ENCODE data around the gene MACF1. TPM values are rescaled to one million over a fixed set of nuclear protein-coding genes. Genes with fewer than 3 reads are reported as not detected.

The MACF1 gene
- total and polyA plus RNA-seq, 2 donors from 2014 or later: 65.7 to 387 TPM

GRCh38 chr1:39261712-39262221, 57.3 kb downstream of the MACF1 start:
- Histone ChIP-seq H3K4me1 (ENCODE audit: control insufficient read depth in 2 of 3, insufficient read depth in 2 of 3, low read depth in 1 of 3, low read length in 3 of 3) (no peaks in the 10 kb centered on the region), H3K27me3 (ENCODE audit: control insufficient read depth, insufficient read depth, low read length) (no peaks in the 10 kb centered on the region), H3K9me3 (ENCODE audit: control insufficient read depth in 2 of 3, insufficient read depth in 1 of 3, low read length in 3 of 3) (no peaks in the 10 kb centered on the region), H3K9ac (ENCODE audit: low read length in 3 of 3) (no peak overlapping the region), H3K27ac (ENCODE audit: low read depth in 2 of 2, low read length in 2 of 2) (no peak overlapping the region), H3K4me3 (ENCODE audit: low read length in 3 of 3) (no peak overlapping the region), H3K36me3 (ENCODE audit: control insufficient read depth in 2 of 3, insufficient read depth in 3 of 3, low read length in 3 of 3) (peaks cover 0 to 2% (median 0%) of the 10 kb centered on the region in 3 donors)
- intact Hi-C loops (cut with DNase I): no loop called here
- FAIRE-seq (no peak), DNase-seq (no peak)
- no peak for TF ChIP-seq CTCF (IDR thresholded peaks at IDR 0.05; ENCODE audit: borderline replicate concordance, extremely low read depth, insufficient read depth)

- no peak for TF ChIP-seq CTCF (IDR thresholded peaks at IDR 0.05; ENCODE audit: borderline replicate concordance, extremely low read depth, insufficient read depth)
- intact Hi-C loops (cut with DNase I): no loop called here
- DNase-seq (no peak), FAIRE-seq (no peak)
- no peaks in the 10 kb centered on the region for H3K27me3 ChIP-seq (ENCODE audit: control insufficient read depth, insufficient read depth, low read length)
- no peak overlapping the region for H3K27ac ChIP-seq (ENCODE audit: low read depth in 2 of 2, low read length in 2 of 2)
- H3K9ac ChIP-seq (ENCODE audit: low read length in 3 of 3): no peak overlapping the region
- H3K4me1 ChIP-seq (ENCODE audit: control insufficient read depth in 2 of 3, insufficient read depth in 2 of 3, low read depth in 1 of 3, low read length in 3 of 3): no peaks in the 10 kb centered on the region
- no peaks in the 10 kb centered on the region for H3K9me3 ChIP-seq (ENCODE audit: control insufficient read depth in 2 of 3, insufficient read depth in 1 of 3, low read length in 3 of 3)
- no peak overlapping the region for H3K4me3 ChIP-seq (ENCODE audit: low read length in 3 of 3)
- H3K36me3 ChIP-seq (ENCODE audit: control insufficient read depth in 2 of 3, insufficient read depth in 3 of 3, low read length in 3 of 3): peaks cover 0 to 2% (median 0%) of the 10 kb centered on the region in 3 donors
Measured at GRCh38 chr1:39262802-39263201, 58.3 kb downstream of the MACF1 start.

GRCh38 chr1:39266269-39266668, 61.8 kb downstream of the MACF1 start:
- no peak for TF ChIP-seq CTCF (IDR thresholded peaks at IDR 0.05; ENCODE audit: borderline replicate concordance, extremely low read depth, insufficient read depth)
- Histone ChIP-seq H3K27me3 (ENCODE audit: control insufficient read depth, insufficient read depth, low read length) (no peaks in the 10 kb centered on the region), H3K9ac (ENCODE audit: low read length in 3 of 3) (no peak overlapping the region), H3K4me3 (ENCODE audit: low read length in 3 of 3) (no peak overlapping the region), H3K36me3 (ENCODE audit: control insufficient read depth in 2 of 3, insufficient read depth in 3 of 3, low read length in 3 of 3) (no peaks in the 10 kb centered on the region), H3K9me3 (ENCODE audit: control insufficient read depth in 2 of 3, insufficient read depth in 1 of 3, low read length in 3 of 3) (no peaks in the 10 kb centered on the region), H3K4me1 (ENCODE audit: control insufficient read depth in 2 of 3, insufficient read depth in 2 of 3, low read depth in 1 of 3, low read length in 3 of 3) (peaks cover 0 to 3% (median 2%) of the 10 kb centered on the region in 3 donors), H3K27ac (ENCODE audit: low read depth in 2 of 2, low read length in 2 of 2) (no peak overlapping the region)
- intact Hi-C loops (cut with DNase I): no loop called here
- FAIRE-seq: no peak
- peak in 1 of 5 donors; percentile 67 for DNase-seq

- intact Hi-C loops (cut with DNase I): no loop called here
- Histone ChIP-seq H3K9ac (ENCODE audit: low read length in 3 of 3) (no peak overlapping the region), H3K9me3 (ENCODE audit: control insufficient read depth in 2 of 3, insufficient read depth in 1 of 3, low read length in 3 of 3) (no peaks in the 10 kb centered on the region), H3K4me1 (ENCODE audit: control insufficient read depth in 2 of 3, insufficient read depth in 2 of 3, low read depth in 1 of 3, low read length in 3 of 3) (peaks cover 1 to 6% (median 2%) of the 10 kb centered on the region in 3 donors), H3K27ac (ENCODE audit: low read depth in 2 of 2, low read length in 2 of 2) (no peak overlapping the region), H3K27me3 (ENCODE audit: control insufficient read depth, insufficient read depth, low read length) (no peaks in the 10 kb centered on the region), H3K36me3 (ENCODE audit: control insufficient read depth in 2 of 3, insufficient read depth in 3 of 3, low read length in 3 of 3) (no peaks in the 10 kb centered on the region), H3K4me3 (ENCODE audit: low read length in 3 of 3) (no peak overlapping the region)
- no peak for TF ChIP-seq CTCF (IDR thresholded peaks at IDR 0.05; ENCODE audit: borderline replicate concordance, extremely low read depth, insufficient read depth)
- FAIRE-seq (no peak), DNase-seq (no peak)
Measured at GRCh38 chr1:39266792-39267191, 62.3 kb downstream of the MACF1 start.

Measured in kidney (tissue), 14 donors.